Measurements from ENCODE around the gene CYP26A1. TPM values are rescaled to one million over a fixed set of nuclear protein-coding genes. Genes with fewer than 3 reads are reported as not detected.

CYP26A1 gene, protein sequence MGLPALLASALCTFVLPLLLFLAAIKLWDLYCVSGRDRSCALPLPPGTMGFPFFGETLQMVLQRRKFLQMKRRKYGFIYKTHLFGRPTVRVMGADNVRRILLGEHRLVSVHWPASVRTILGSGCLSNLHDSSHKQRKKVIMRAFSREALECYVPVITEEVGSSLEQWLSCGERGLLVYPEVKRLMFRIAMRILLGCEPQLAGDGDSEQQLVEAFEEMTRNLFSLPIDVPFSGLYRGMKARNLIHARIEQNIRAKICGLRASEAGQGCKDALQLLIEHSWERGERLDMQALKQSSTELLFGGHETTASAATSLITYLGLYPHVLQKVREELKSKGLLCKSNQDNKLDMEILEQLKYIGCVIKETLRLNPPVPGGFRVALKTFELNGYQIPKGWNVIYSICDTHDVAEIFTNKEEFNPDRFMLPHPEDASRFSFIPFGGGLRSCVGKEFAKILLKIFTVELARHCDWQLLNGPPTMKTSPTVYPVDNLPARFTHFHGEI
- total RNA-seq, result 10.0 TPM

DNA sequence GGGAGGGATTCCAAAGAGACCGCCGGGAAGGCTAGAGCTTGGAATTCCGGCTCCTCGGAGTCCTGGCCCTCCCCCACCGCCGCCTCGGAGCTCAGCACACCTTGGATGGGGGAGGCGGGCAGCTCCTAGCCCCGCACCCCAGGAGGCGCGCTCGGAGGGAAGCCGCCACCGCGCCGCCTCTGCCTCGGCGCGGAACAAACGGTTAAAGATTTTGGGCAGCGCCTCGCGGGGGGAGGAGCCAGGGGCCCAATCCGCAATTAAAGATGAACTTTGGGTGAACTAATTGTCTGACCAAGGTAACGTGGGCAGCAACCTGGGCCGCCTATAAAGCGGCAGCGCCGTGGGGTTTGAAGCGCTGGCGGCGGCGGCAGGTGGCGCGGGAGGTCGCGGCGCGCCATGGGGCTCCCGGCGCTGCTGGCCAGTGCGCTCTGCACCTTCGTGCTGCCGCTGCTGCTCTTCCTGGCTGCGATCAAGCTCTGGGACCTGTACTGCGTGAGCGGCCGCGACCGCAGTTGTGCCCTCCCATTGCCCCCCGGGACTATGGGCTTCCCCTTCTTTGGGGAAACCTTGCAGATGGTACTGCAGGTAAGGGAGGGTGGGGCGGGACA, at the start of gene CYP26A1:
Gene CYP26A1 (plus strand): TSS at position 355 of the 608 bp plus-strand sequence. CDS start 42 bp downstream, at position 397.
- DNase-seq, result no peak

DNA sequence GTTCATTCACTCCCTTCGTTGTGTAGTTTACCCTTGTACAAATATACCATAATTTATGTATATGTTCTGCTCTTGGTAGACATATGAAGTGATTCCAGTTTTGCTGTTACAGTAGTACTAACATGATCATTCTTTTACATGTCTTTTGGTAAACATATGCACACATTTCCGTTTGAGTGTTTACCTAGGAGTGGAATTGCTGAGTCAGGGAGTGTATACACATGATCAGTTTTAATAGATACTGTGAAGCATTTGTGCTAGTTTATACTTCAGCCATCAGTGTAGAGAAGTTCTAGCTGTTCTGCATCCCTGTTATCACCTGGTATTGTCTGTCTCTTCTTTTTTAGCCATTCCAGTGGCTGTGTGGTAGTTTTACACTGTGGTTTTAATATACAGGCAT, 47.6 kb upstream of the CYP26A1 start:
- DNase-seq, result no peak

DNA sequence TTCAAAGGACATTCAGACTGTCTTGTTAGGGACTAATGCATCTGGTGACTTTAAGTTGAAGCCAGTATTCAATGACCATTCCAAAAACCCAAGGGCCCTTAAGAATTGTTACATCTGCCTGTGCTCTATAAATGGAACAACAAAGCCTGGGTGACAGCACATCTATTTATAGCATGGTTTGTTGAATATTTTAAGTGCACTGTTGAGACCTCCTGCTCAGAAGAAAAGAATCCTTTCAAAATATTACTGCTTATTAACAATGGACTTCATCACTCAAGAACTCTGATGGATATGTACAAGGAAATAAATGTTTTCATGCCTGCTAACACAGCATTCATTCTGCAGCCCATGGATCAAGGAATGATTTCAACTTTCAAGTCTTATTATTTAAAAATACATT, 46.2 kb upstream of the CYP26A1 start:
- no peak for DNase-seq

DNA sequence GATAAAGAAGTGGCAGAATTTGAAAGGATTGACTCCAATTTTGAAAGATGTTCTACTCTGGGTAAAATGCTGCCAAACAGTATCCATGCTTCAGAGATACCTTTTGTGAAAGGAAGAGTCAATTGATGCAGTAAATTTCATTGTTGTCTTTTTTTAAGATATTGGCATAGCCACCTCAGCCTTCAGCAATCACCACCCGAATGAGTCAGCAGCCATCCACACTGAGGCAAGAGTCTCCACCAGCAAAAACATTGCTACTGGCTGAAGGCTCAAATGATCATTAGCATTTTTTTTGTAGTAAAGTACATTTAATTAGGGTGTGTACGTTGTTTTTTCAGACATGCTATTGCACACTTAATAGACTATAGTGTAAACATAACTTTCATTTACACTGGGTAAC, 44.8 kb upstream of the CYP26A1 start:
- no peak for DNase-seq

DNA sequence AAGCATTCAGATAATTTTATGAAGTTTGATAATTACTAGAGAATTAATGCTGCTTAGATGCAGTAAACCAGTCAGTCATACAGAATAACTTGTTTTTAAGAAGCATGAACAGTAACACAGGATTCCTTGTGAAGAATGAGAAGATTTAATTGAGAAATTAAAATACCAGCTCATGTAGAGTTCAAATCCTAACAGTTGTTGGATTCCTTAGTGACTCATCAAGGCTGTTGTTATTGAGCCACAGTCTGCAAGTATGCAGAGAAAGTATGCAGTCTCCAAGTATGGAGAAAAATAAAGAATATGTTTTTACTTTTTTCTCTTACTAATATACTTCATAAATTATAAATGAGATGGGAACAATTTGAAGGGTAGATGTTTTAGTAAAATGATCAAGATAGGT, 43.3 kb upstream of the CYP26A1 start:
- DNase-seq, result no peak

DNA sequence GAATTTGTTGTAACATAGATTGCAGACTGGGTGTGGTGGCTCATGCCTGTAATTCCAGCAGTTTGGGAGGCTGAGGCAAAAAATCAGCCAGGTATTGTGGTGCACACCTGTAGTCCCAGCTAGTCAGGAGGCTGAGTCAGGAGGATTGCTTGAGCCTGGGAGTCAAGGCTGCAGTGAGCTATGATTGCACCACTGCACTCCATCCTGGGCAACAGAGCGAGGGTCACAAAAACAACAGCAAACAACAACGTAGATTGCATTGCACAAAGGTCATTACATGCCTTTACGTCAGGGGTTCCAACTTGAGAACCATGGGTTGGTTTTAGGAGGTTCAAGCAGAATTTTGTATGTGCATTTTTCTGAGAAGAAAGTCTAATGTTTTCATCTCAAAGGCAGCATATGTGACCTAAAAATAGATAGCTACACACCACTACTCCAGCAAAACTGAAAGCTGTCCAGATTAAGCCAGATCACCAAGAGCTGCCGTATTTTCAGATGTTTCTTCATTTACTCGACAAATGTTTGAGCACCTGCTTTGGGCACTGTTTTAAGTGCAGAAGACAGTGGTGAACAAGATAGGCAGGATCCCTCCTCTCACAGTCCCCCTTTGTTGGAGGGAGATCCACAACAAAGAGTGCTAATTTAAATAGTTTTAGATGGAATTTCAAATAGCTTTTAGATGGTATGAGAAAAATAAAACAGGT, 41.4 kb upstream of the CYP26A1 start:
- no peak for DNase-seq

DNA sequence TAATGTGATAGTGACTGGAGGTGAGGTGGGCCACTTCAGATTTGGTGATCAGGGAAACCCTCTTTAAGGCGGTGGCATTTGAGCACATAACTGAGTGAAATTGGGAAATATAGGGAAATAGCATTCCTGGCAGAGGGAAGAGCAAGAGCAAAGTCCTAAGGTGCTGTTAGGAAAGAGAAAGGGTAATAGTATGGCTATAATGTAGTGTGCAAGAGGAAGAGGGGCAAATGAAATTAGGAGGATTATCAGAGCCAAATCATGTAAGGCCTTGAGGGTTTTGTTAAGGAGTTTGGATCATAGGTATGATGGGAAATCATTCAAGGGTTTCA, 40.9 kb upstream of the CYP26A1 start:
- no peak for DNase-seq

DNA sequence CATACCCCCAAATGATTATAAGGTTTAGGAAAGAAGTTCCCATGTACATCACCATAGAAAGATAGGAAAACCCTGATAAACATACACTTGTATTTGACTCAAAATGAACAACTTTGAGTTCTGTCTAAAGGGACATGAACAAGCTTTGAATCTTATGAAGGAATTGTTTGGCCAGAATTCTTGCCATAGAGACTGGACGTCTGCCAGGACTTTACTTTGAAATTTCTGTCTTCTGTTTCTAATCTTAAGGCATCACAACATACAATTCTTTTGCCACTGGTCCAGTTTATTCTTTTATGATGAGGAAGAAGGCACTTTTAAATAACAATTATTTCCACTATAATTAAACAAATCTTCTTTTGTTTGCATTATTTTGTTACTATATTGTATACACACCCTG, 39.3 kb upstream of the CYP26A1 start:
- DNase-seq, result no peak

DNA sequence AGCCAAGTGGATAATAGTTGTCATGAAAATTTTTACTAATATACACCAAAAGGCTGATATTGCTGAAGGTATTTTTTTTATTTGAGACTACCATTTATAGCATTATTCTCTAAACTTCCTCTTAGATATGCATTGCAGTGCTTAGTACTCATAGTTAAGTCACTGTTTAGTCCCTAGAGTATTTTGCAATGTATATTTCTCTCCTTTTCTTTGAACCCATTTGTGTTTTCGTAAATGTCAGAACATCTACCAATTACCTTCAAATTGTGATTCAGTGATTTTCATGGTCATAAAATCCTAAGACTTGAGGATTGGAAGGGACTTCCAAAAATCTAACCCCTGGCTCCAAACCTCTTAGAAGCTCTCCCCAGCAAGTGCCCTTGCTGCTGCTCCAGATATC, 34.6 kb upstream of the CYP26A1 start:
- DNase-seq, result no peak

DNA sequence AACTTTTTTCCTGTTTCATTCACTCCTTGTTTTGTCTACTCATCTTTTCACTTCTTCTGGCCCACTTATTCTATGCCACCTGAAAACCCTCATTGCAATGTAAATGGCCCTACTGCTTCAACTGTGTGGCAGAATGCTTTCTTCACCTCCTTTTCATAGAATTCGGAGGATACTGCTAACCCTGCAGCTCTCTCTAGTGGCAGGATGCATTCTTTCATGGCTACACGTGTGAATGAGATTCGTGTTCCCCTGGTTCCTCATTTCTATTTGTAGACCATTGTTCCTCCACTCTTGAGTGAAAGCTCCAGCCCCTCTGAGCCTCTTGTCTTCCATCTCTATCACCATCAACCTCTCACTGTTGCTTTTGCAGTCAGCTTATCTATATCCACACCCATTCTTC, 34.0 kb upstream of the CYP26A1 start:
- DNase-seq, result no peak

DNA sequence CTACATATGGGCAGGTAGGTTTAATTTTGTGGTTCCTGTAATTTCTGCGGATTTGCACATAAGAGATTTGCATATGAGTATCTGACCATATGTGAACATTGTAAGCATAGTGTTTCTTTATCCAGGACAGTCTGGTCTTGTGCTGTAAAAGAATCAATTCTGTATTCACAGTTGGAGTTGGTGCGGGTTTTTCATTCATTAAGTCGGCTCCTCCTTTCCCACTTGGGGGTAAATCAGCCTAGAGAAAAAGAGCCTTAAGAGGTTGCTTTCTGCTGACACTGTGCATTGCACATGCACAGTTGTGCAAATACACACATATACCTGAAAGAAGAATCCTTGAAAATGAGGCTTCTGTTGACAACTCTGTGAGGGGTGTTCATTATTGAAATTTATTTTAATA, 19.2 kb upstream of the CYP26A1 start:
- DNase-seq, result no peak

DNA sequence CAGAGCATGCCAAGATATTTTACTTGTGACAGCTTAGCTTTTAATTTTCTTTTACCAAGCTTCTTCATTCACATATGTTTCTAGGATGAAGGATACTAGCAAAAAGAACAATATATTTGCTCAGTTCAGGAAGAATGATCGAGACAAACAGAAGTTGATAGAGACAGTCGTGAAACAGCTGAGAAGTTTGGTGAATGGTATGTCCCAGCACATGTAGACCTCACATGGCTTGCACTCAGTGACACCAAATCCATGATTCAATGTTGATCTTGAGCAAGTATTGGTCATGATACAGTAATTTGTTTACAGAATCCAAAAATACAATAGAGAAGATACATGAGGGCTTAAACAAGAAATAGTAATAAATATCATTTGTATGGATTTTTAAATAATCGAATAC, 15.6 kb upstream of the CYP26A1 start:
- DNase-seq, result no peak

DNA sequence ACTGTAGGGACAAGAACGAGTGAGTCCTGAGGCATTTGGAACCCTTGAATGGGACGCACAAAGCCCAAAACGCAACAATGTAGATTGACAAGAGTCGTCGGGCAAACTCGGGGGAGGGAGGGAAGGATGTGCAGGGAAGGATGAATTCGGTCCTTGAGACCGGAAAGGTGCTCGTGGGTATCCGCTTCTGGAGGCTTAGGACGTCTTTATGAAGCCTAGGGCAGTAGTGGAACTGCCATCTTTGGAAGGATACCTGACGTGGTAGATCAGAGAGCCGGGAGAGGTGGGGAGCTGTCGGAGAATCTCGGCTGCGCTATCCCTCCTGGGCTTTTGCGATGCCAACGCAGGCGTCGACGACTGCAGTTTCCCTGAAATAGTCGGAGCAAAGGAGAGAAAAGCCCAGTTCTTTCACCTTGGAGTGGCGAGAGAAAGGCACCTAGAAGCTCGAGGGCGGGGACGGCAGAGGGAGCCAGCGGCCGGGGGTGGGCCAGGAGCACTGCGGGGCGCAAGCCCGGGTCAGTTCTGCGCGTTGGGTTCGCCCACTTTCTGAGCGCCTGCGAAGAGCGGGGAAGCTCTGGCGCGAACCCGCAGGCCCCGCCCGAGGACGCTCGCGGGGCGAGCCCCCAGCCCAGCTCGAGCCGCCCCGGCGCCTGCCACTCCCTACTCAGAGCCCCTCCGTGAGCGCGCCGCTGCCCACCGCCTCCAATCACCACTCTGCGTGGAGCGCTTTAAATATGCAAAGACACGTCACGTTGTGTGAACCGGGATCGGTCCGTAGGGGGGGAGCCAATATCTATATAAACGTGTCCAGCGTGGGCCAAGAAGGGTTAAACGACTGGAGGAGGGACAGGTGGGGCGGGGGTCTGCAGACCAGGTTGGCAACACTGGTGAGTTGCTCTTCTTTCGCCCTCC, 13.5 kb upstream of the CYP26A1 start, which contains the start of gene CYP26C1:
Gene CYP26C1 (plus strand): TSS at position 824 of the 912 bp plus-strand sequence. CDS start 466 bp downstream, outside the sequence.
- no peak for DNase-seq

DNA sequence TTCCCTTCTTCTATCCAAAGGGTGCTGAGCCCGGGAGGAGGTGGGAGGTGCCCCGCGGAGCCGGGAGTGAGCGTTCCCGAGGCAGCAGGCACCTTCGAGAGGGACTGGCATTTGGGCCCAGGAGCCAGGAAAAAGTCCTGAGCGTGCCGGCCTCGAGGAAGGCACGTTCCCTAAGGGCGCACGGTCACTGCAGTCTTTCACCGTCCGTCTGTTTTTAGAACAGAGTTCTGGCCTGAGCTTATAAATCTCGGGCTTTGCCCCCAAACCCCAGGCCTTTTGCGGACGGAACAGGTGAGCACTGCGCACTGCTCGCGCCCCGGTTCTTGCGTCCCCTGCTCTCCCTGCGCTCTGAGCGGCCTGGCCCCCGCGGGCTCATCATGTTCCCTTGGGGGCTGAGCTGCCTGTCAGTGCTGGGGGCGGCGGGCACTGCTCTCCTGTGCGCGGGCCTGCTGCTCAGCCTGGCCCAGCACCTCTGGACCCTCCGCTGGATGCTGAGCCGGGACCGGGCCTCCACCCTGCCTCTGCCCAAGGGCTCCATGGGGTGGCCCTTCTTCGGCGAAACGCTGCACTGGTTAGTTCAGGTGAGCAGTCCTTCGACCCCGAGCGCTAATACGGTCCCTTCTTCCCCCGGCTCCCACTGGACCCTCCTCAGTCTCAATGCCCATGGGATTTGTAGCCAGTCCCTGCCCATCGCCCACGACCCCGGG, 12.7 kb upstream of the CYP26A1 start:
- no peak for DNase-seq

DNA sequence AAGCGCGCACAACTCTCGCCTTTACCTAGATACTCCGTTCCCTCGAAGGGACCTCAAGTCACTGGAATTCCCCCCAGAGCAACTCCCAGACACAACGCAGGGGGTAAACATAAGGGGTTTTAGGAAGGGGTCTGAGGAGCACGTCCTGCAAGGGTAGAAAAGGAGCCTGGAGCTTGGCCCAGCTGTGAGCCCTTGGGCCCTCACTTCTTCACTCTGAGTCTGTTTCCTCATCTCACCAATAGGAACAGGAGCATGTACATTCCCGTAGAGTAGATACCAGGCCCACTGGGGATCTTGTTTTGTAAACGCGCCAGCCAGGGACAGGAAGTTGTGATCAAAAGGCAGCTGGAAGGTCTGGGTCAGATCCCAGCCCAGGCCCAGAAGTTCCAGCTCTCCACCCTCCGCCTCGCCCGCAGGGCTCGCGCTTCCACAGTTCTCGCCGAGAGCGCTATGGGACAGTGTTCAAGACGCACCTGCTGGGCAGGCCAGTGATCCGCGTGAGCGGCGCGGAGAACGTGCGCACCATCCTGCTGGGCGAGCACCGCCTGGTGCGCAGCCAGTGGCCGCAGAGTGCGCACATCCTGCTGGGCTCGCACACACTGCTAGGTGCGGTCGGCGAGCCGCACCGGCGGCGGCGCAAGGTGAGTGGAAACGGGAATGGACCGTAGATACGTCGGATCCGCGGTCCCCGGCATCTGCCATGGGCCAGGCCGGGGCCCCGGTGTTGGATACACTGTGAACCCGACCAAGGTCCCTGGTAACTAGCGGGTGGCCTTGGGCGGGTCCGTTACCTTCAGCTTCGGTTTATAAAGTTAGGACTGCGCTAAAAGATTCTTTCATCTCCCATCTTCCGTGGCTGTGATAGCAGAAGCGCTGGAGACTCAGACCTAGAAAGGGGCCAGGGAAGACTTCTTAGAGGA, 11.8 kb upstream of the CYP26A1 start:
- DNase-seq, result no peak

DNA sequence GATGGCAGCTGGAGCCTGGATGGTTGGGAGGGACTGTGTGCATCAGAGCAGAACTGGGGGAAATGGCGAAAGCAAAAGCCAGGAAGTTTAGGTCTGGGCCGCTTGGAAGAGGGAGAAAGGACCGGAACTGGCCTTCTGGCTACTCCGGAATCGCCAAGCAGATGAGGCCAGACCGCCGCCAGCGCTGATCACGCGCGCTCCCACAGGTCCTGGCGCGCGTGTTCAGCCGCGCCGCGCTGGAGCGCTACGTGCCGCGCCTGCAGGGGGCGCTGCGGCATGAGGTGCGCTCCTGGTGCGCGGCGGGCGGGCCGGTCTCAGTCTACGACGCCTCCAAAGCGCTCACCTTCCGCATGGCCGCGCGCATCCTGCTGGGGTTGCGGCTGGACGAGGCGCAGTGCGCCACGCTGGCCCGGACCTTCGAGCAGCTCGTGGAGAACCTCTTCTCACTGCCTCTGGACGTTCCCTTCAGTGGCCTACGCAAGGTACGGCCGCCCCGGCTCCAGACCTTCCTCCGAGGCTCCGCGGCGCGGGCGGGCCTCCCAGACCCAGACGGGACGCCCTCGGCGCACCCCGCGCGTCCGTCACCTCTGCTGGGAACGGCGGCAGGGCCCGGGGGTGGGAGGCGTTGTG, 11.1 kb upstream of the CYP26A1 start:
- no peak for DNase-seq

DNA sequence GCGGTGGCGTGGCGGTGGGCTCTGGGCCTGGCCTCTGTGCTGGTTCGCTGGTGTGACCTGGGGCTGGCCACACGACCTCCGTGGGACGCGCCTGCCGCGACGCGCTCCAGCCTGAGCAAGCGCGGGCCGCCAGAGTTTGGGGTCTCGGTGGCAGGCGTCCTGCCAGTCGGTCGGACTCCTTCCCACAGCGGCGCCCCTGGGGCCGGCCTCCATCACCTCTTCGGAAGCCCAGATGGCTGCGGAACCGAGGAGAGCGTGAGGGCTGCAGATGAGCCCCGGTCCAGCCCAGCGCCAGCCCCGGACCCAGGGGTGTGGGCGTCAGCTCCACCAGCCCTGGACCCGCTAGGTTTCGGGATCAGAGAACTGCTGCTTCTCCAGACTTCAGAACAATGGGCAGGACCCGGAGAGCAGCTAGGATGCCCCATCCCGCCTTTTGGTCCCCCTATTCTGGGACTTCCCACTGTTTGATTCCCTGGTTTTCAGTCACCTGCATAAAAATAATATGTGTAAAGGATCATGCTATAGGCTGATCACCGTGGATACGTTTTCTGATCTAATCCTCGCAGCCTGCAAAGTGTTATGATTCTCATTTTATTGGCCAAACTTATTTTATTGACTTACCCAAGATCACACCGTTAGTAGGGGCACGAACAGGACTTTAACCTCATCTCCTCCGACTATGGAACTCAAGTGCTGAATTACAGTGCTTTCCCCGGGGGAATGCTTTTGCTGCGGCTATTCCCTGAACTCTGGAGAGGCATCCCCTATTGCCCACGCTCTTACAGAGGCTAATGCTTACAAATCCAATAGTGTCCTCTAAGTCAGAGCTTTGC, 10.3 kb upstream of the CYP26A1 start:
- DNase-seq, result no peak

DNA sequence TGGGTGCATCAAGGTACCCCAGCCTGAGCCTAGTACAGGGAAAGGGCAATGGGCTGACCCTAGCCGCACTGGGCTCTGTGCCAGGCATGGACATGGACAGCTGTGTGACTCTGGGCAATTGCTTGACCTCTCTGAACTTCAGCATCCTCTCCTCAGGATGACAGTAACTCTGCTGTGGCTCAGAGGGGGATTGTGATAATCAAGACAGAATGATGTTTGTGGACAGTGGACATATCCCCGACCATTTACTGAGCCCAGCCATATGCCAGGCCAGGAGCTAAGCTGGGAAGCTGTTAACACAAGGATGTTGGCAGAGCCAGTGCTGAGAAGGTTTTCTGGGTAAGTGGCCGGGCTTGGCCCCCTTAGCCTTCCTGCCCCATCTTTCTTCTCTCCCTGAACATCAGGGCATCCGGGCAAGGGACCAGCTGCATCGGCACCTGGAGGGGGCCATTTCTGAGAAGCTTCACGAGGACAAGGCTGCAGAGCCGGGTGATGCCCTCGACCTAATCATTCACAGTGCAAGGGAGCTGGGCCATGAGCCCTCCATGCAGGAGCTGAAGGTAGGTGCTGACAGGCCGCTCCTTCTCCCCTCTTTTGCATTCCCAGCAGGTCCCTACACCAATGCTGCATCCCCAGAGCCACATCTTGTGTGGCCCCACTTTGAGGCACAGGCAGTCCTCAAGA, 9.6 kb upstream of the CYP26A1 start:
- DNase-seq, result no peak

All from occipital lobe (tissue), 2 donors.